Fibroblast of skin of abdomen (primary cell): ENCODE measurements around the gene FCRL2. TPM values are rescaled to one million over a fixed set of nuclear protein-coding genes. Genes with fewer than 3 reads are reported as not detected.

ENCODE experiments used
- DNase-seq: peaks from one replicate; pipeline ENCODE4 v3.0.0-alpha.2; 2013
- polyA plus RNA-seq, 2 experiments: library from polyadenylated mRNA; unstranded; fragments of 120-200 nt; gene quantifications; one replicate each; pipeline ENCODE4 v1.2.1, GENCODE V29; 2013; ENCODE audit not compliant: insufficient read length in 2 of 2

Gene FCRL2, protein sequence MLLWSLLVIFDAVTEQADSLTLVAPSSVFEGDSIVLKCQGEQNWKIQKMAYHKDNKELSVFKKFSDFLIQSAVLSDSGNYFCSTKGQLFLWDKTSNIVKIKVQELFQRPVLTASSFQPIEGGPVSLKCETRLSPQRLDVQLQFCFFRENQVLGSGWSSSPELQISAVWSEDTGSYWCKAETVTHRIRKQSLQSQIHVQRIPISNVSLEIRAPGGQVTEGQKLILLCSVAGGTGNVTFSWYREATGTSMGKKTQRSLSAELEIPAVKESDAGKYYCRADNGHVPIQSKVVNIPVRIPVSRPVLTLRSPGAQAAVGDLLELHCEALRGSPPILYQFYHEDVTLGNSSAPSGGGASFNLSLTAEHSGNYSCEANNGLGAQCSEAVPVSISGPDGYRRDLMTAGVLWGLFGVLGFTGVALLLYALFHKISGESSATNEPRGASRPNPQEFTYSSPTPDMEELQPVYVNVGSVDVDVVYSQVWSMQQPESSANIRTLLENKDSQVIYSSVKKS
- polyA plus RNA-seq (2013, experiment 1 of 2; ENCODE audit: insufficient read length): not detected
- polyA plus RNA-seq (2013, experiment 2 of 2; ENCODE audit: insufficient read length): not detected

DNA sequence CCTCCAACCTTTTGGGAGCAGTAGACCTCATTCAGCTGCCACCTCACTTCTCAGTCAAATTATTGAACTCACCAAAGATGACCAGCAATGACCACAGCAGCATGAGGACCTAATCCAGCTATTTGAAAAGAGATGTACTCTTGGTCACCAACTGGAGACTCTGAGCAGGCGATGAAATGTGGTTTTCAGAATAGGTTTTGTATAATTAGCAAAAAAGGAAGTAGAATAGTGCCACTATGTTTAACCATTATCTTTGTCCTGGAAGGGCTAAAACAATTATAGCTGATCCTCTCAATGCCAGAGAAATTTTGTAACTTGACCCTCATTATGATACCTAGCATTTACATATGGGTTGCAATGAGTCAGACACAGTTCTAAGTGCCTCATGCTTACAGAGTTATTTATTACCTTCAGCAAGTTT, at the start of gene FCRL2:
Gene FCRL2 (minus strand): TSS at position 162 of the 421 bp plus-strand sequence. CDS start 59 bp downstream, at position 103.
- DNase-seq: no peak

- no peak for DNase-seq
Observed at GRCh38 chr1:157820299-157820698, 43.4 kb upstream of the FCRL2 start.

GRCh38 chr1:157819896-157820295, 43.0 kb upstream of the FCRL2 start, which contains the start of gene FCRL1:
FCRL1 (minus strand) TSS chr1:157820120; CDS start chr1:157820037, 83 bp downstream.
- DNase-seq: no peak

DNA sequence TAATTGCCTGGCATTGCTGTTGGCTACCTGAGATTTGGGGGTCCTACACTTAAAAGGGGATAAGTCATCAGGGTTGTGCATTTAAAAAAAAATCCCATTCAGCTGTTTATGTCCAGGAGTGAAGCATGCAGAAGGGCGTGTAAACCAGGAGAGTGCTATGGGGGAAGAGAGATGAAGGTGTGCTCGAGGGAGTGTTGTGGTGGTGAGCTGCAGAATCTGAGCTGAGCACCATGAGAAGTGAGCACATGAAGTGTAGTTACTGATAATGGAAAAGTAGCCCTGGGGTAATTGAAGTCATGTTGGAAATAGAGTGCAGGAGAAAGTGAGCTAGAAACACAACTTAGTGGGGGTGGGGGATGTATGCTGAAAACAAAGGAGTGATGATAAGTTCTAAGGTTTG, 42.3 kb upstream of the FCRL2 start:
- no peak for DNase-seq

- no peak for DNase-seq
Observed at GRCh38 chr1:157813269-157813668, 36.3 kb upstream of the FCRL2 start.

- DNase-seq: no peak
Observed at GRCh38 chr1:157806431-157807149, 29.7 kb upstream of the FCRL2 start.

- DNase-seq: no peak
Observed at GRCh38 chr1:157803851-157804250, 26.9 kb upstream of the FCRL2 start.

DNA sequence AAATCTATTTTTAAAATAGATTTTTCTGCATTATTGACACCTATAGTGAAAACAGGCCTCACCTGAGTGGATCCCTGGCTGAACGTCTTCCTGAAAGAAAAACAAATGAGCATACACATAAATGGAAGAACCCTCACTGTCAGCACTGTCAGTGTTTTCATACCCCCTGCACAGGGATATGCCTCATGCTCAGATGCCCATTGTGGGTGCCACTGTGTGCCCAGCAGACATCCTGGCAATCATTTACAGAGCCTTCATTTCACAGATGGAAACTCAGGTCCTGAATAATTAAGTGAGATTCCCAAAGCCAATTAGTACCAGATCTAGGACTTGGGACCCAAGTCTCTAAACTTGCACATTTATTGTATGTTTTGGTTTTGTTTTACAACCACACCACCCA, 23.1 kb upstream of the FCRL2 start:
- DNase-seq: no peak

- DNase-seq: no peak
Observed at GRCh38 chr1:157798211-157798610, 21.3 kb upstream of the FCRL2 start.

DNA sequence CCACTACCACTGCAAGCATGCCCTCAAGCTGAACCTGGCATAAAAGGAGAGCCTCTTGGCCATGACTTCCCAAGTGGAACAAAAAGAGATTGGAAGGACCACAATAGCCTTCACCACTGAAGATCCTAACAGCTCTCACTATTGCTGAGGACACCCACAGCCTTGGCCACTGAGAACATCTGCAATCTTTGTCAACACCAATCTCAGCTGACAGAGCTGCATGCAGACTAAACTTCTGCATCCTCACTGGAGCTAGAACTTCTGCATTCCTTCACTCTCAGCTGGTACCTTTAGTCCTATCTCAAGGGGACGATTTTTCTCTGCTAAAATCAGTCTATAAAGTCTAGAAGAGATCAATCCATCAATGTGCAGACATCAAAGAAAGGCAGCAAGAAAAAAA, 8.3 kb upstream of the FCRL2 start:
- DNase-seq: no peak

DNA sequence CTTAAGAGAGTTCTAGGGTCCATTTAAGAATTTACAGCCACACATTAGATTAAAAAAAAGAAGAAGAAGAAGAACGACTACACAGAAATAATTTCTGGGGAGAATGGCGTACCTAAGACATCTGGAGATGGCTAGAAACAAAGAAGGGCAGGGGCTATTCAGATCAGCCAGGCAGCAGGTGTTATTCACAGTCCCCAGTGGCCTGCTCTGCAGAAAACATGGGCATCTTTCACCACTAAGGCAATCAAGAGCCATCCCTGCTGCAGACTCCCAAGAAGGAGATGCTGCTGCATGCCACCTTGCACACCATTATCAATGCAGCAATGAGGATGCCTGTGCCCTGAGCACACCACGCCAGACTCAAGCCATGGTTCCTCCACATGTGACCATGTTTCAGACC, 7.9 kb upstream of the FCRL2 start:
- no peak for DNase-seq

GRCh38 chr1:157782931-157783330, 6.0 kb upstream of the FCRL2 start:
- DNase-seq: no peak

GRCh38 chr1:157781048-157781447, 4.1 kb upstream of the FCRL2 start:
- no peak for DNase-seq

DNA sequence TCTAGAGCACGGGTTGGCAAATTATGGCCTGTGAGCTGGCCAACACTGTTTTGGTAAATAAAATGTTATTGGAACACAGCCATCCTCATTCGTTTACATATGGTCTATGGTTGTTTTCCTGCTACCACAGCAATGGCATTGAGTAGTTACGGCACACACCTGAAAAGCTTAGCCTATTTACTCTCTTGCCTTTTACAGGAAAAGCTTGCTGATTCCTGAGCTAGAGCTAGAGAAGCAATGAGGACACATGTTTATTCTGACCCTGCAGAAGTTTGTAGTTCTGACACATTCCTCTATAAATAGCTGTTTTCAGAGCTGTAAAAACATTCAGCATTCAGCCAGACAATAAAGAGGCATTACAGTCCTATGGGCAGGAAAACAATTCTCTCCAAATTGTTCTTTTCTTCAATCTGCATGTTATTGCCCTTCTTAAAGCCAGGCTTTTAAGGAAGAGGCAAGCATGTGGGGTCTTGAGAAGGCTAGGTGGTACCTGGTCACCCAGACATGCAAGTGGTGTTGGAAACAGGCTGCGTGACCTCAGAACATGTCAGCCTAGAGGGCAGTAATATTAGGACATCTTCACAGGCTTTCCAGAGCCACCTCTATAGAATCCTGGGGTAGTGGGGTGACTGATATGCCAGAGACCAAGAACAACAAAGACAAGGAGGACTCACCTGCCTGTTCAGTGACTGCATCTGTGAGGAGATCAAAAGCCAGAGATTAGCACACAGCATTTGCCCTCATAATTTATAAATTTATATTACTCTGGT, 1.6 kb downstream of the FCRL2 start:
- DNase-seq: no peak

DNA sequence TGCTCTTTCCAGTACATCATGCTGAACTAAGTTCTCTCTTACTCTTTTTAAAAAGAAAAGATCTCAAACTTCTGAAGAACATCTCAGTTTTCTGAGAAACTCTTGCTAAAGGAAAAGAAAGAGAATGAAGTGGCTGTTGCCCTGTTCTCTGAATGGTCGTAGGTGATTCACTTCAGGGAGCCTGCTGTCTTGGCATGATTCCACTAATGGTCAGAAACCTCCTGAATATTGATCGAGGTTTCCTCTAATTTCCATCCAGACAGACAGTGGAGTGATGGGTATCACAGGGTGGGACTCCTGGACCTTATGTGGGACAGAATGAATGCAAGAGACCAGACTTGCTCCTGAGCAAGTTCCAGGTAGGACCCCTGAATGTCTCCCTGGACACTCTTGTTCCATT, 2.5 kb downstream of the FCRL2 start:
- no peak for DNase-seq

GRCh38 chr1:157773493-157774350, 3.2 kb downstream of the FCRL2 start:
- DNase-seq: no peak

DNA sequence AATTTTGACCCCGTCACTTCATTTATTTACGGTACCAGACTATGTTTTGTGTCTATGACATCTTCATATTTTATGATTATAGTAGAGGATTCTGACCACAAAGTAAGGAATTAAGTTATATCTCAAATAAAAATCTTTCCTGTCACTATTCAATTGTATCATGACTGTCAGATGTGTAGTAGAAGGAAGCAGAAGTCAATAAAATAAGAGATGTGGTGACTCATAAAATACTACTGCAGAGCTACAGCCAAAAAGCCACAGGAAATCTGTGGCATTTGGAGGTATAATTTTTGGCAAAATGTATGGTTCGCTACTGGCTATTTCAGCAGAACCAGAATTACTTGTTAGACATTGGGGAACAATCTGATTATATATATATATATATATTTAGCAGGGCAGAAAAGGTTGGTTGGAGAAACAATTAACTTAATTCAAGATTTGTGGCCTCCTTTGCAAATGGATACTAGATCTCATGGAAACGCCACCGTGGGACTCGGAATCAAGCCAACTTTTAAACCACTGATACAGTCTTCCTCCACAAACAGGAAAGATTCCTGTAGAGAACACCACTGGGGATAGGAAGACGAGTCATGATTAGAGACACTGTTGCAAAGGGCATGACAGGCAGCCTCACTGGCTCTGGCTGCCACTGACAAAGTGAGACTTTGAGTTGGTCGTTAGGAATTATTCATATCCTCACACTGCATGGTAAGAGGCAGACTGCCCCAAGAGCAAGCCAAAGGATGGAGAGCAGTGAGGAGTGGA, 5.1 kb downstream of the FCRL2 start:
- no peak for DNase-seq

DNA sequence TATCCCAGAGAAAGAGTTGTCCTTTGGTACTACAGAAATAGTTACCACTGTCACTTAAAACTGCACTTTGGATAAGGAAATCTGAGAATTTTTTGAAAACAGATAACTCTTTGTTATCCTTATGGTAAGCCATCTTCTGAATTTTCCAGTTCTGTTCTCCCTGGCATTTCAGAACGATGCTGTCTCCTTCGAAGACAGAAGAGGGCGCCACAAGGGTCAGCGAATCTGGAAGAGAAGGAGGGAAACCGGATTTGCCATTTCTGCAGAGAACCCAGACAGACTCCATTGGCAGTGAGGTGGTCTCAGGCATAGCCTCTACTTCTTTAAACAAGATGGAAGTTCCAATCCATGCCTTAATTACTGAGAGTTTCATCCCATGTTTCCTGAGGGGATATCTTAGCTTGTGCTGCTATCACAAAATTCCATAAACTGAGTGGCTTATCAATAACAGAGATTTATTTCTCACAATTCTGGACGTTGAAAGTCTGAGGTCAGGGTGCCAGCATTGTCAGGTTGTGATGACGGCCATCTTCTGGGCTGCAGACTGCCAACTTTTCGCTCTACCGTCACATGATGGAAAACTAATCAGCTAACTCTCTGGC, 6.4 kb downstream of the FCRL2 start:
- DNase-seq: no peak

DNA sequence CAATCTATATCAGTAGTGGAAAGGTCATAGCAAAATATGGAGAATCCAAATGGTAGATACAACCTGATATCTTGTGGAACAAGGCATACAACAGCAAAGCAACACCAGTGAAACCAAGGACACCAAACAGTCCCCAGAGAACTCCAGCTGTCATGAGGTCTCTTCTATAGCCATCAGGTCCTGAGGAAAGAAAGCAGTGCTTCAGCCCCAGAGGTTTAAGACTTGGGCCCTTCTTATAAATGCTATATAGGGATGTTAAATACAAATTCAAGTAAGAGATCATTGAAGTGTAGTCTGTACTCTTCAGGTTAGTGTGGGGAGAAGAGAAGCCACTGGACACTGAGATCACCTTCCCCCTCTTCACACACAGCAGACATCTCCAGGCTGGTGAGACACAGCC, 10.1 kb downstream of the FCRL2 start:
- DNase-seq: no peak

DNA sequence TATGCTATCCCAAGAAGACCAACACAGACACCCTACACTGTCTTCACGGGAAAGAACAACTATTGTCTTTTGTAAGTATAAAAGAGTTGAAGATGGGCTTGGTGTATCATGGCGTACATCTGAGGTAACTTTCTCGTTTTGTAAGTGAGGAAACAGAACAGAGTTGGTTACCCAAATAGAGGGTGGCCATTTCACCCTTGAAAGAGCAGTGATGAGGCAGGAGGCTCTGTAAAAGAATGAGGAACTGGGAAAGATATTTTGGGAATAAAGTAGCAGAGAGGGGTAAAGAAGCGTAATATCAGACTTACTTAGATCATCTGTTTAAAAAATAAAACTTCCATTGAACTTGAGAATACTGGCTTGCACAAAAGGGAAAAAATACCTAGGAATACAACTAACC, 18.9 kb downstream of the FCRL2 start:
- DNase-seq: no peak

DNA sequence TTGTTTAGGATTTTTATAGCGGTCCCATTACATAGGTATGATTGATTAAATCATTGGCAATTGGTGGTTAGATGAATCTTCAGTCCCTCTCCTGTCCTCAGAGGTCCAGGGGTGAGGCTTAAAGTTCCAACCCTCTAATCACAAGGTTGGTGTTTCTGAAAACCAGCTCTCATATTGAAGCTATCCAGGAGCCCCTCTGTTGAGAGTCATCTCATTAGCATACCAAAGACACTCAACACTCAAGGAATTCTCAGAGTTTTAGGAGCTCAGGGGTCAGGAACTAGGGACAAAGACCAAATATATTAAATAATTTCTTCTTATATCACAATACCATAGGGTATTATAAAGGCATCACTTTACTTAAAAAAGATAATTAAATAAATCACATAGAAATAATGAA, 23.3 kb downstream of the FCRL2 start:
- DNase-seq: no peak
